H9 (cell line): ENCODE results near the gene JAG2. TPM values are rescaled to one million over a fixed set of nuclear protein-coding genes. Genes with fewer than 3 reads are reported as not detected.

ENCODE experiments used
- DNase-seq: peaks from one replicate; pipeline ENCODE4 v3.0.0-alpha.2; 2017
- H2AFZ ChIP-seq: one replicate; pipeline ENCODE4 v1.6.1; 2013; ENCODE audit warnings: mild to moderate bottlenecking, low read length, control low read depth, moderate library complexity
- H2AK5ac ChIP-seq: 2 replicates; pipeline ENCODE4 v1.6.1; 2013; ENCODE audit warnings: low read length, control low read depth, mixed read lengths; ENCODE audit not compliant: insufficient read length
- H2BK120ac ChIP-seq: one replicate; pipeline ENCODE4 v1.6.1; 2013; ENCODE audit warnings: low read depth, mild to moderate bottlenecking, low read length, control low read depth, inconsistent platforms; ENCODE audit not compliant: poor library complexity, severe bottlenecking
- H2BK12ac ChIP-seq: 2 replicates; pipeline ENCODE4 v1.6.1; 2013; ENCODE audit warnings: low read length, control low read depth, mixed read lengths, low read depth; ENCODE audit not compliant: insufficient read length
- H2BK15ac ChIP-seq: 2 replicates; pipeline ENCODE4 v1.6.1; 2013; ENCODE audit warnings: low read depth, low read length, control low read depth
- H2BK20ac ChIP-seq: one replicate; pipeline ENCODE4 v1.6.1; 2013; ENCODE audit warnings: low read depth, mild to moderate bottlenecking, low read length, control low read depth, inconsistent platforms; ENCODE audit not compliant: poor library complexity, severe bottlenecking
- H2BK5ac ChIP-seq: 2 replicates; pipeline ENCODE4 v1.6.1; 2013; ENCODE audit warnings: low read length, control low read depth, mixed read lengths; ENCODE audit not compliant: insufficient read length
- H3K14ac ChIP-seq: 2 replicates; pipeline ENCODE4 v1.6.1; 2013; ENCODE audit warnings: low read length, control low read depth; ENCODE audit not compliant: insufficient read depth
- H3K18ac ChIP-seq: 2 replicates; pipeline ENCODE4 v1.6.1; 2013; ENCODE audit warnings: low read depth, mild to moderate bottlenecking, mixed read lengths, low read length, control low read depth; ENCODE audit not compliant: insufficient read length
- H3K23ac ChIP-seq: 2 replicates; pipeline ENCODE4 v1.6.1; 2013; ENCODE audit warnings: low read length, control low read depth, mixed read lengths, low read depth; ENCODE audit not compliant: insufficient read length
- H3K23me2 ChIP-seq: 2 replicates; pipeline ENCODE4 v1.6.1; 2013; ENCODE audit warnings: low read depth, mild to moderate bottlenecking, mixed read lengths, low read length, control low read depth; ENCODE audit not compliant: insufficient read length, poor library complexity, severe bottlenecking
- H3K27ac ChIP-seq: 2 replicates; pipeline ENCODE4 v1.5.1; 2013; ENCODE audit warnings: low read length, control low read depth, mixed read lengths, low read depth; ENCODE audit not compliant: insufficient read length
- H3K27me3 ChIP-seq: 2 replicates; pipeline ENCODE4 v1.6.1; 2013; ENCODE audit warnings: low read length, control low read depth, inconsistent platforms; ENCODE audit not compliant: insufficient read depth
- H3K4ac ChIP-seq: 2 replicates; pipeline ENCODE4 v1.6.1; 2013; ENCODE audit warnings: low read depth, mild to moderate bottlenecking, control low read depth, inconsistent platforms, low read length, moderate library complexity
- H3K4me1 ChIP-seq: 2 replicates; pipeline ENCODE4 v1.6.1; 2013; ENCODE audit warnings: low read length, control low read depth, inconsistent platforms; ENCODE audit not compliant: insufficient read depth
- H3K4me2 ChIP-seq: 2 replicates; pipeline ENCODE4 v1.6.1; 2013; ENCODE audit warnings: low read length, control low read depth, mixed read lengths; ENCODE audit not compliant: insufficient read length, insufficient read depth
- H3K56ac ChIP-seq: 2 replicates; pipeline ENCODE4 v1.6.1; 2013; ENCODE audit warnings: low read depth, mild to moderate bottlenecking, mixed read lengths, low read length, control low read depth; ENCODE audit not compliant: insufficient read length
- H3K79me1 ChIP-seq: 2 replicates; pipeline ENCODE4 v1.6.1; 2013; ENCODE audit warnings: low read depth, mild to moderate bottlenecking, moderate library complexity, low read length, control low read depth, inconsistent platforms; ENCODE audit not compliant: insufficient read depth, poor library complexity, severe bottlenecking
- H3K79me2 ChIP-seq: 2 replicates; pipeline ENCODE4 v1.6.1; 2013; ENCODE audit warnings: low read length, control low read depth, inconsistent platforms; ENCODE audit not compliant: insufficient read depth
- H3K9ac ChIP-seq: 2 replicates; pipeline ENCODE4 v1.6.1; 2013; ENCODE audit warnings: low read length, control low read depth, mixed read lengths; ENCODE audit not compliant: insufficient read length; ENCODE audit errors: extremely low read depth
- H3K9me3 ChIP-seq: one replicate; pipeline ENCODE4 v1.6.1; 2013; ENCODE audit warnings: low read depth, low read length, inconsistent platforms; ENCODE audit not compliant: control insufficient read depth
- H3T11ph ChIP-seq: one replicate; pipeline ENCODE4 v1.6.1; 2013; ENCODE audit warnings: mild to moderate bottlenecking, low read length, control low read depth, inconsistent platforms
- H4K20me1 ChIP-seq: one replicate; pipeline ENCODE4 v1.6.1; 2013; ENCODE audit not compliant: control insufficient read depth, insufficient read length, insufficient read depth
- H4K5ac ChIP-seq: 2 replicates; pipeline ENCODE4 v1.6.1; 2013; ENCODE audit warnings: low read depth, mild to moderate bottlenecking, mixed read lengths, low read length, control low read depth; ENCODE audit not compliant: insufficient read length
- H4K8ac ChIP-seq: replicated peaks from 2 replicates; pipeline ENCODE4 v1.6.1; 2013; ENCODE audit warnings: low read length, control low read depth, mixed read lengths, low read depth; ENCODE audit not compliant: insufficient read length
- H4K91ac ChIP-seq: 2 replicates; pipeline ENCODE4 v1.6.1; 2013; ENCODE audit warnings: low read depth, mild to moderate bottlenecking, moderate library complexity, mixed read lengths, low read length, control low read depth; ENCODE audit not compliant: insufficient read length
- H3K27ac Mint-ChIP-seq, 3 experiments: 2 replicates in 2 of 3; 3 replicates in 1 of 3; pipeline ENCODE4 v1.8.0; 2020 to 2021; ENCODE audit warnings: mixed read lengths in 3 of 3, mild to moderate bottlenecking in 1 of 3, moderate library complexity in 1 of 3
- H3K27me3 Mint-ChIP-seq: 2 replicates; pipeline ENCODE4 v1.8.0; 2021; ENCODE audit warnings: low read depth, mild to moderate bottlenecking, moderate library complexity, mixed read lengths
- H3K36me3 Mint-ChIP-seq, 3 experiments: 2 replicates in 2 of 3; 3 replicates in 1 of 3; pipeline ENCODE4 v1.8.0; 2020 to 2021; ENCODE audit warnings: low read depth in 3 of 3, mixed read lengths in 3 of 3; ENCODE audit not compliant: insufficient read depth in 1 of 3
- H3K4me1 Mint-ChIP-seq, 2 experiments: 2 replicates each; pipeline ENCODE4 v1.8.0; 2020; ENCODE audit warnings: mixed read lengths in 2 of 2
- H3K4me3 Mint-ChIP-seq, 2 experiments: 2 replicates in 1 of 2; 3 replicates in 1 of 2; pipeline ENCODE4 v1.8.0; 2020 to 2021; ENCODE audit warnings: mild to moderate bottlenecking in 2 of 2, mixed read lengths in 2 of 2, moderate library complexity in 1 of 2
- H3K9me3 Mint-ChIP-seq, 2 experiments: 2 replicates in 1 of 2; 3 replicates in 1 of 2; pipeline ENCODE4 v1.8.0; 2020; ENCODE audit warnings: mild to moderate bottlenecking in 2 of 2, mixed read lengths in 2 of 2, moderate library complexity in 1 of 2
- WGBS: extraction: QIAGEN DNeasy Blood & Tissue Kit; methylation state at CpG from one replicate; pipeline ENCODE4 v1.1.7; 2013; ENCODE audit warnings: missing lambda C conversion rate, low lambda C conversion rate, mixed read lengths; ENCODE audit not compliant: insufficient read length; ENCODE audit errors: extremely low coverage; 5-methylcytosine and 5-hydroxymethylcytosine counted together
- total RNA-seq: library from RNA; stranded (reverse); gene quantifications from 2 replicates; pipeline ENCODE4 v1.2.1, GENCODE V29; 2021
- TF ChIP-seq, protein P1 (sequence below): fragments of 200-600 bp; sonication (generic); conservative IDR thresholded peaks from 3 replicates; pipeline ENCODE4 v1.8.0; 2021; ENCODE audit warnings: antibody characterized with exemption, mild to moderate bottlenecking

JAG2 gene
- total RNA-seq, 1 experiment from 2014 or later, result 11.4 TPM

DNA sequence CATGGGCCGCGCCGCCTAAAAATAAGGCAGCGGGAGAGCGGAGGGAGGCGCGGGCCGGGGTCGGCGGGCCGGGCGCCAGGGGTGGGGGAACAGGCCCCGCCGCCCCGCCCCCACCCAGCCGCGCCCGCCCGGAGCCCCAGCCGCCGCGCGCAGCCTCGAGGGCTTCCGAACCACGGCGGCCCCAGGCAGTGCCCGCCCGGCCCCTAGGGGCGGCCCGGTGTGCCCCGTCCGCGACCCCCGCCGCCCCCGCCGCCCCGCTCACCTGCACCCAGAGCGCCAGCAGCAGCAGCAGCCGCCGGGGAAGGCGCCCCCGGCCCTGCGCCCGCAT lies 519 bp downstream of the JAG2 start:
- H3K36me3 Mint-ChIP-seq, result no peaks in the 10 kb centered on the region
- Histone ChIP-seq H3K23ac (no peak overlapping the region), H4K5ac (no peak overlapping the region), H3K56ac (no peak overlapping the region), H4K8ac (no peak overlapping the region), H3K79me2 (no peaks in the 10 kb centered on the region), H2BK12ac (no peak overlapping the region), H3K9ac (no peak overlapping the region), H2BK120ac (no peak overlapping the region), H3K4ac (no peak overlapping the region), H3K18ac (no peak overlapping the region), H3K14ac (no peak overlapping the region), H3K27me3 (peaks cover 7% of the 10 kb centered on the region; the same call in 1 of the 2 replicates), H3K23me2 (peaks cover 3% of the 10 kb centered on the region), H3K27ac (no peak overlapping the region), H3K9me3 (no peaks in the 10 kb centered on the region), H2BK15ac (no peak overlapping the region), H3K4me2 (peak overlapping the region; percentile 38), H3T11ph (no peak overlapping the region), H4K91ac (no peak overlapping the region), H3K4me1 (no peaks in the 10 kb centered on the region), H2BK5ac (no peak overlapping the region), H2AK5ac (no peak overlapping the region), H2BK20ac (no peak overlapping the region), H2AFZ (no peak overlapping the region), H3K79me1 (no peaks in the 10 kb centered on the region), H4K20me1 (no peaks in the 10 kb centered on the region)
- peaks cover 28% of the 10 kb centered on the region for H3K27me3 Mint-ChIP-seq
- TF ChIP-seq, protein P1, sequence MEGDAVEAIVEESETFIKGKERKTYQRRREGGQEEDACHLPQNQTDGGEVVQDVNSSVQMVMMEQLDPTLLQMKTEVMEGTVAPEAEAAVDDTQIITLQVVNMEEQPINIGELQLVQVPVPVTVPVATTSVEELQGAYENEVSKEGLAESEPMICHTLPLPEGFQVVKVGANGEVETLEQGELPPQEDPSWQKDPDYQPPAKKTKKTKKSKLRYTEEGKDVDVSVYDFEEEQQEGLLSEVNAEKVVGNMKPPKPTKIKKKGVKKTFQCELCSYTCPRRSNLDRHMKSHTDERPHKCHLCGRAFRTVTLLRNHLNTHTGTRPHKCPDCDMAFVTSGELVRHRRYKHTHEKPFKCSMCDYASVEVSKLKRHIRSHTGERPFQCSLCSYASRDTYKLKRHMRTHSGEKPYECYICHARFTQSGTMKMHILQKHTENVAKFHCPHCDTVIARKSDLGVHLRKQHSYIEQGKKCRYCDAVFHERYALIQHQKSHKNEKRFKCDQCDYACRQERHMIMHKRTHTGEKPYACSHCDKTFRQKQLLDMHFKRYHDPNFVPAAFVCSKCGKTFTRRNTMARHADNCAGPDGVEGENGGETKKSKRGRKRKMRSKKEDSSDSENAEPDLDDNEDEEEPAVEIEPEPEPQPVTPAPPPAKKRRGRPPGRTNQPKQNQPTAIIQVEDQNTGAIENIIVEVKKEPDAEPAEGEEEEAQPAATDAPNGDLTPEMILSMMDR, result no peak
- H3K9me3 Mint-ChIP-seq, result no peaks in the 10 kb centered on the region
- H3K27ac Mint-ChIP-seq, result no peak overlapping the region
- DNase-seq, result no peak
- no CpG with 5 or more reads among the region's 46 CpGs for WGBS
- H3K4me3 Mint-ChIP-seq, result peak overlapping the region; percentile 52 to 69
- peaks cover 14 to 16% of the 10 kb centered on the region in 2 experiments for H3K4me1 Mint-ChIP-seq
